ENCODE measurements around the gene ANKRD55.
"Not testable (repeated sequence)": the region's sequence is repeated elsewhere in the genome, so short reads cannot be mapped to it uniquely, and the experiment has no call there.

Gene ANKRD55

GRCh38 chr5:56233230-56233629 lies at the start of gene ANKRD55:
Gene ANKRD55 (minus strand): TSS chr5:56233330. CDS start chr5:56232913, 417 bp downstream.
- DNase-seq, result no peak

GRCh38 chr5:56282216-56282615 lies 49.1 kb upstream of the ANKRD55 start:
- DNase-seq, result no peak

- no peak for DNase-seq
Observed at GRCh38 chr5:56281489-56282165, 48.5 kb upstream of the ANKRD55 start.

GRCh38 chr5:56279979-56280378 lies 46.8 kb upstream of the ANKRD55 start:
- no peak for DNase-seq

GRCh38 chr5:56279291-56279690 lies 46.2 kb upstream of the ANKRD55 start:
- no peak for DNase-seq

- DNase-seq, result no peak
Observed at GRCh38 chr5:56278335-56278753, 45.2 kb upstream of the ANKRD55 start.

GRCh38 chr5:56277573-56277972 lies 44.4 kb upstream of the ANKRD55 start:
- no peak for DNase-seq

- no peak for DNase-seq
Observed at GRCh38 chr5:56273376-56273955, 40.3 kb upstream of the ANKRD55 start.

- DNase-seq, result no peak
Observed at GRCh38 chr5:56272765-56273164, 39.6 kb upstream of the ANKRD55 start.

GRCh38 chr5:56270568-56271392 lies 37.6 kb upstream of the ANKRD55 start:
- peak; percentile 85 for DNase-seq

GRCh38 chr5:56270058-56270457 lies 36.9 kb upstream of the ANKRD55 start:
- DNase-seq, result peak; percentile 32

GRCh38 chr5:56269216-56269927 lies 36.2 kb upstream of the ANKRD55 start:
- peak; percentile 49 for DNase-seq

- DNase-seq, result not testable (repeated sequence)
Observed at GRCh38 chr5:56268707-56269106, 35.6 kb upstream of the ANKRD55 start.

- no peak for DNase-seq
Observed at GRCh38 chr5:56267856-56268255, 34.7 kb upstream of the ANKRD55 start.

GRCh38 chr5:56264417-56265025 lies 31.4 kb upstream of the ANKRD55 start:
- peak; percentile 62 for DNase-seq

GRCh38 chr5:56262279-56262678 lies 29.1 kb upstream of the ANKRD55 start:
- no peak for DNase-seq

GRCh38 chr5:56259002-56259511 lies 25.9 kb upstream of the ANKRD55 start:
- DNase-seq, result no peak

- not testable (repeated sequence) for DNase-seq
Observed at GRCh38 chr5:56257763-56258529, 24.8 kb upstream of the ANKRD55 start.

GRCh38 chr5:56257010-56257409 lies 23.9 kb upstream of the ANKRD55 start:
- no peak for DNase-seq

- no peak for DNase-seq
Observed at GRCh38 chr5:56255502-56255901, 22.4 kb upstream of the ANKRD55 start.

- no peak for DNase-seq
Observed at GRCh38 chr5:56253924-56254323, 20.8 kb upstream of the ANKRD55 start.

GRCh38 chr5:56253126-56253525 lies 20.0 kb upstream of the ANKRD55 start:
- no peak for DNase-seq
